Globus pallidus (tissue), 1 donor: Measurements from ENCODE around the gene ABCA2.

Experiments
- DNase-seq: peaks from one replicate; pipeline ENCODE4 v3.0.0-alpha.2; 2015; ENCODE audit warnings: low spot score

The ABCA2 gene

DNA sequence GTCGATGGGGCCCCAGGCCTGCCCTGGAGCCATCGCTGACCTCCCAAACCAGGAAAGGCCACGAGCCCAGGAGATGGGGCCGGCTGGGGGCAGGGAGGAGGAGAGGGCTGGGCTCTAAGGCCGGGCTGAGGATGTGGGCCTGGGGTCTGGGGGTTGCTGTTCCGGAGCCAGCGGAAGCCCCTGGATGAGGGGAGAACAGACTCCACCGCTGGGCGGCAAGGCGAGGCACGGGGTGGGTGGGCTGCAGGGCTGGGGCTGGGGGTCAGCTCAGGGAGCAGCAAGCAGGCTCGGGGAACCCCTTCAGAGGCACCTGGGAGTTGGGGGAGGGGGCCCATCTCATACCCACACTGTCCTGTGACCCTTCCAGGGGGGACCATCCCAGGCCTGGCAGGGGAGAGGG lies 64.3 kb downstream of the ABCA2 start:
- no peak for DNase-seq

- DNase-seq, result peak; percentile 68
Observed at GRCh38 chr9:136963341-136963740, 64.7 kb downstream of the ABCA2 start.

DNA sequence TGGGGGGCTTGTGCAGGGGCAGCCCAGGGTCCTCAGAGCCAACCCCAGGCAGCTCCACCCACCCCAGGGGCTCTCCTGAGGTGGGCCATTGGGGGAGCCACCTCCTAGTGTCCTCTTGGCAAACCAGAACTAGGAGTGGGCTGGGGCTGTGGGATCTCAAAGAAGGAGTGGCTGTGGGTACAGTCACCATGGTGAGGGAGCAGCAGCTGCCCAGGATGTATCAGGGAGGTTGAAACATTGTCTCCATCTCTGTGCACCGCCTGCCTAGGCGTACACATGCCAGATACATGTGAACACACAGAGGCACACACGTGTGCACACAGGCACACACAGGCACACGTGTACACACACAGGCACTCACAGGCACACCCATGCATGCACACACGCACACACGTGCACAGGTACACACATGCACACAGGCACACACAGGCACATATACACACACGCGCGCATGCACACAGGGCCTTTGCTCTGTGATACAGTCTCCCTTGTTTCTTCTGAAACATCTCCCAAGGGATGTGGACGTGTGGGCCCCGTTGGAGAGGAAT lies 65.3 kb downstream of the ABCA2 start:
- no peak for DNase-seq

DNA sequence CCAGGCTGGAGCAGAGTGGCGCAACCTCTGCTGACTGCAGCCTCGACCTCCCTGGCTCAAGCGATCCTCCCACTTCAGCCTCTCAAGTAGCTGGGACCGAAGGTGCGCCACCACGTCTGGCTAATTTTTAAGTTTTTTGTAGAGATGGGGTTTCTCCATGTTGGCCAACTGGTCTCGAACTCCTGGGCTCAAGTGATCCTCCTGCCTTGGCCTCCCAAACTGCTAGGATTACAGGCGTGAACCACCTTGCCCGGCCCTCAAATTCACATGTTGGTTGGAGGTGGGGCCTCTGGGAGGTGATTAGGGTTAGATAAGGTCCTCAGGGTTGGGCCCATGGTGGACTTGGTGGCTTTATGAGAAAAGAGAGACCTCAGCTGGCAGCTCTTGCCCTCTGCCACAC lies 65.9 kb downstream of the ABCA2 start:
- DNase-seq, result no peak

- peak; percentile 59 for DNase-seq
Observed at GRCh38 chr9:136961279-136962065, 66.6 kb downstream of the ABCA2 start.

- no peak for DNase-seq
Observed at GRCh38 chr9:136960938-136961275, 67.1 kb downstream of the ABCA2 start.

- no peak for DNase-seq
Observed at GRCh38 chr9:136960212-136960937, 67.7 kb downstream of the ABCA2 start.

- no peak for DNase-seq
Observed at GRCh38 chr9:136958898-136959850, 68.9 kb downstream of the ABCA2 start.

- DNase-seq, result no peak
Observed at GRCh38 chr9:136958473-136958872, 69.6 kb downstream of the ABCA2 start.

- no peak for DNase-seq
Observed at GRCh38 chr9:136957901-136958300, 70.1 kb downstream of the ABCA2 start.

DNA sequence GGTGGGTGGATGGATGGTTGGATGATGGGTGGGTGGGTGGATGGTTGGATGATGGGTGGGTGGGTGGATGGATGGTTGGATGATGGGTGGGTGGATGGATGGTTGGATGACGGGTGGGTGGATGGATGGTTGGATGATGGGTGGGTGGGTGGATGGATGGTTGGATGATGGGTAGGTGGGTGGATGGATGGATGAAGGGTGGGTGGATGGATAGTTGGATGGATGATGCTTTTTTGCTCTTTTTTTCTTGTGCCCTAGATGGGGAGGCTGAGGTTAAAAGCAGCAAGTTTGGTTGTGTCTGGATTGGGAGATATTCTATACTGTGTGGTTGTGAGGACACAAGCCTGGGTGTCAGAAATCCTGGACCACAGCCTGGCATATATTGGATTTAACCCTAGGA lies 70.6 kb downstream of the ABCA2 start:
- no peak for DNase-seq
